ENCODE measurements around the gene FXYD4. TPM values are rescaled to one million over a fixed set of nuclear protein-coding genes. Genes with fewer than 3 reads are reported as not detected.

The FXYD4 gene
- total RNA-seq, 1 donor from 2014 or later = not detected

DNA sequence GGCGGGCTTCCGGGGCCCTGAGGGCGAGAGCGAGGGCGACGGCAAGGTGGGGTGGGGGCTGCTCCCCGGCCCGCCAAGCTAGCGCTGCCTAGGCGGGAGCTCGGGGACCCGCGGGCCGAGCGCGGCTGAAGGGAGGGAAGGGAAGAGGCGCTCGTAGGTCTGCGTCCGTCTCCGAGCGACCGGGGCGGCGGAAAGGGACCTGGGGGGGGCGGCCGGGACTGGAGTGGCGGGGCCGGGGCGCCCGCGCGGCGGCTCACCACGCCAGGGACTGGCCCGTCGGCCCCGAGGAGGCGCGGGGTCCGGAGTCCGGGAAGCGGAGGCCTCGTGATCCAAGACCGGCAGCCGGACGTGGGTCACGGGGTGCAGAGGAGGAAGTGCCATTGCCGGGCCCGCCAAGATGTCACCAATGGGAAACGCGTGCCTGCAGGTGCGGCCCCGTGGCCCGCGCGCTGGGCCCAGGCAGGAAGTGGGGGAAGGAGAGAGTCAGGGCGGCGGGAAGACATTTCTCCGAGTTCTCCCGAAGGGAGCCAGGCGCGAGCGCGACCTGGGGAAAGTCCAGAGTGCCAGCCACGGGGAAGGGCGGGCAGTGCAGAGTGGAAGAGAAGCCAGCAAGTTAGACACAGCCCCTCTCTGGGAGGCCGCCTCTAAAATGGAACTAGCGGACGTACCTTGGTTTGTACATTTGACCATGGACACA lies 25.6 kb downstream of the FXYD4 start:
- peak; percentile 79 for DNase-seq

DNA sequence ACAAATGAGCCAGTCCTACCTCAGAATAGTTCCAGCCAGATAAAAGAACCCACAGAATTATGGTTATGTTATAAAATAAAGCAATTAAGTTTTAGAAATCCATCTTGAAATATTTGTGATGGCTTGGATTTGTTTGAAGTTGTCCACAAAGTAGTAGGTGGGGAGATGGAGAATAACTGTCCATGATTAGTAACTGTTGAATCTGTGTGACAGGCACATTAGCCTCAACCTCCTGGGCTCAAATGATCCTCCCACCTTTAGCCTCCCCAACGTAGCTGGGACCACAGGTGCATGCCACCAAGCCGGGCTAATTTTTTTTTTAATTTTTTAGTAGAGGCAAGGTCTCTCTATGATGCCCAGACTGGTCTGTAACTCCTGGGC lies 27.5 kb downstream of the FXYD4 start:
- no peak for DNase-seq

DNA sequence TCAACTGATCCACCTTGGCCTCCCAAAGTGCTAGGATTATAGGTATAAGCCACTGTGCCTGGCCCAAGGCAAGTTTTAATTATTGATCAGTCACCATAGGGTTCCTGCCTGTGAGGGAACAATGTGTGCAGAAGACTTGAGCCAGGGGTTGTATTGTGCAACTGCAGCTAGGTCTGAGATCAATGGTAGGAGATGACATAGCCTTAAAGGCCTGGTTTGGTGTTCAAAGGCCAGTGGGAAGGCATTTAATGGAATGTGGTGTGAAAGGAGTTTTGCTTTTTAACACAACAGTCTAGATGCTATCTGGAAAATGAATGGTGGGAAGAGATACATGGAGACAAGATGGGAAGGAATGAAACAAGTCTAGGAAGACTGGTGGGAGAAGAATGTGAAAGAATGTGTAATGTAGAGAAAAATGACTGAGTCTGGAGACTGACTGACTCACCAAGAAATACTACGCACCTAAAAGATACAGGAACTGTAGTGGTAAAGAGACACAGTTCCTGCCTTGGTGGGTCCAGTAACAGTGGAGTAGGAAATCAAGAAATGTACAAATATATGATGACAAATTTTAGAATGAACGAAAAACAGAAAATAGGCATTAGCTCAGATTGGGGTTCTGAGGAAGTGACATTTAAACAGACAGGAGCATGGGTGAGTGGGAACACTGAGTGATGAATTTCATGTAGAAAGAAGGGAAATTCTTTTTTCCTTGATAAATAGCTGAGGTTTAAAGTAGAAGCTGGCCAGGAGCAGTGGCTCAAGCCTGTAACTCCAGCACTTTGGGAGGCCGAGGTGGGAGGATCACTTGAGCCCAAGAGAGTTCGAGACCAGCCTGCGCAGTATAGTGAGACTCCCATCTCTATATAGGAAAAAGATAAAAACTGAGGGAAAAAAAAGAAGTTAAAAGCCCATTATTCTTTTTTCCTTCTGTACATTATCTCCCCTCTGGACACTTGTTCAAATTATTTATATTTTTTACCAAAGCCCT lies 28.2 kb downstream of the FXYD4 start:
- no peak for DNase-seq

DNA sequence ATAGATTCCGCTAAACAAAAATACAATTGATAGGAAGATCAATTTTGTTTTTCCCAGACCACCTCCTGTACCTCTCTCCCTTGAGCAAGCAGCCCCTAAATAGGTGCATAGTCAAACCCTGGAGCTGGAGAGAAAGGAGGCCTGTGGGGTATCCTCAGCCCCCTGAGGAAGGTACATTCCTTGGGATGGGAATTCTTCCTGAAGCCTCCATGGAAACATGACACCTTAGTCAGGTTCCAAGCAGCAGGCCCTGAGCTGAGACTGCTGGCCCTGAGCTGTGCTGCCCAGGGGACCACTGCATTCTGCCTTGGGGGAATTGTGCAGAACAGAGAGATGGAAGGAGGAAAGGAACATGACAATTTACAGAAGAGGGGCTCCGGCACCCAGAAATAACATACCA lies 30.2 kb downstream of the FXYD4 start:
- no peak for DNase-seq

DNA sequence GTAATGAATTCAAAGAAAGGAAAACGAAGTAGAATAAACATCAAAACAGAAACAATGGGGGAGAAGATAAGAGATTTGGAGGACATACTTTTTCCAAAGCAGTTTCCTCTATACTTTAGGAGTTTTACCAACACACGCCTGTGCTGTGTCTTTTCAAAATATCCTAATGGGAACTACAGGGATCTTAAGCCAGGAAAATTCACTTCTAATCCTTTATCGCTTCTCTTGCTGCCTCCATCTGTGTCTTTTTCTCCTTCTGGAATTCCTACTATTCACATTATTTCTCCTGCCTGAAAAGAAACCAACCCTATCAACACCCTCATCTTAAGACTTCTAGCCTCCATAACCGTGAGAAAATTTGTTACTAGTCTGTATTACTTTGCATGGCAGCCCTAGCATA lies 30.7 kb downstream of the FXYD4 start:
- no peak for DNase-seq

DNA sequence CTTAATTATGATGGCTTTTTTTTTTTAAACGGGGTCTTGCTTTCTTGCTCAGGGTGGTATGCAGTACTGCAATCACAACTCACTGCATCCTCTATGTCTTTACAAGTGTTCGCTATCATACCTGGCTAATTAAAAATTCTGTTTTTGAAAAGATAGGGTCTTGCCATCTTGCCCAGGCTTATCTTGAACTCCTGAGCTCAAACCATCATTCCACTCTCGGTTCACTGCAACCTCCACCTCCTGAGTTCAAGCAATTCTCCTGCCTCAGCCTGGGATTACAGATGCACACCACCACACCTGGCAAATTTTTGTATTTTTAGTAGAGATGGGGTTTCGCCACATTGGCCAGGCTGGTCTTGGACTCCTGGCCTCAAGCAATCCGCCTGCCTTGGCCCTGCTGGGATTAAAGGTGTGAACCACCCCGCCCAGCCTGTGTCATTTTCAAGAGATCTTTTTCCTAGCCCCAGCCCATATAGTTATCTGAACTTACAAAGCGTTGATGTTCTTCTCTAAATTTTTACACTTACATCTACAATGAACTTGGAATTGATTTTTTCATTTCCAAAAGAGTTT lies 31.5 kb downstream of the FXYD4 start:
- DNase-seq = no peak

DNA sequence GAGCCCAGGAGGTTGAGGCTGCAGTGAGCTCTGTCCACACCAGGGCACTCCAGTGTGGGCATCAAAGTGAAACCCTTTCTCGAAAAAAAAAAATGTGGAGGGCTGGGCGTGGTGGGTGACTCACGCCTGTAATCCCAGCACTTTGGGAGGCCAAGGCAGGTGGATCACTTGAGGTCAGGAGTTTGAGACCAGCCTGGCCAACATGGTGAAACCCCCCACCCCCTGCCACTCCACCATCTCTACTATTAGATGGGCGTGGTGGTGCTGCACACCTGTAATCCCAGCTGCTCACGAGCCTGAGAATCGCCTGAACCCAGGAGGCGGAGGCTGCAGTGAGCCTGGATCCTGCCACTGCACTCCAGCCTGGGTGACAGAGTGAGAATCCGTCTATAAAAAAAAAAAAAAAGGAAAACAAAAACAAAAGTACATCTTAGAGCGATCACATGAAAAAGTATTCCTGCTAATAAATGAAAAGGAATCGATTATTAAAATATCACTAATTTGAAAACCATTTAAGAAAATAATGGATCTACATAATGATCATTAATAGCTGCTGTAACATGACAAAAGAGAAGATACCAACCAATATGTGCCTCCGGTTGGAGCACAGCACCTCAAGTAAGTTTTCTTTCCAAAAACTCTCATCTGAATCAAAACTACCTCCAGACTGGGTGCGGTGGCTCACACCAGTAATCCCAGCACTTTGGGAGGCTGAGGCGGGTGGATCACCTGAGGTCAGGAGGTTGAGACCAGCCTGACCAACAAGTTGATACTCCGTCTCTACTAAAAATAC lies 32.7 kb downstream of the FXYD4 start:
- no peak for DNase-seq

DNA sequence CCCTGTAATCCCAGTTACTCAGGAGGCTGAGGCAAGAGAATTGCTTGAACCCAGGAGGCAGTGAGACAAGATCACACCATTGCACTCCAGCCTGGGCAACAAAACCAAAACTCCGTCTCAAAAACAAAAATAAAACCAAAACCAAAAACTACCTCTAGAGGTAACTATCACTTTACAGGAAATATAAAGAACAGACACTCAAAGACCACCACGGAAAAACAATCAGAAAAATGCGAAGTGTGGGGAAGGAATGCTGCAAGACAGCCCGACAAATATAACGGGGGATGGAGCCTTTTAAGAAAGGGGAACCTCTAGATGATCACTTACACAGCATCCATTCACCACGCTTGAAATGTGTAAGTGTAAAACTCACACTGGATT lies 33.3 kb downstream of the FXYD4 start:
- DNase-seq = no peak

DNA sequence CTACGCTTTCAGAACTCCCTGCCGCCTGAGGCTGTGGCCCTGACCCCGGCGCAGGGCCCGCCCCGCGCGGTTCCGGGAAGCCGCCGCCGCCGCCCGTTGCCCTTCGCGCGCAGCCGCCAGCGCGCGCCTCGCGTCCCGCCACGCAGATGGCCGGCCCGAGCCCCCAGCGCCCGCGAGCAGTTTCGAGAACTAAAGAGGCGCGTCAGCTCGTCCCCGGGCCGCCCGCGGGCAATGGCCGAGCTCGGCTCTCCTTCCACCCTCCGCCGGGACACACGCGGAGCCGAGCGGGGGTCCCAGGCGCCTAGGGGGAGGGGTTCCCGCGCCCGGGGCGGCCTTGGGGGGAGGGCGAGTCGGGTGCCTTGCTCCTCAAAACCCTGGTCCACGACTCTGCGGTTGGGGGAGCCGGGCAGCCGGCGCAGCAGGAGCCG lies 35.7 kb downstream of the FXYD4 start:
- DNase-seq = peak; percentile 42

DNA sequence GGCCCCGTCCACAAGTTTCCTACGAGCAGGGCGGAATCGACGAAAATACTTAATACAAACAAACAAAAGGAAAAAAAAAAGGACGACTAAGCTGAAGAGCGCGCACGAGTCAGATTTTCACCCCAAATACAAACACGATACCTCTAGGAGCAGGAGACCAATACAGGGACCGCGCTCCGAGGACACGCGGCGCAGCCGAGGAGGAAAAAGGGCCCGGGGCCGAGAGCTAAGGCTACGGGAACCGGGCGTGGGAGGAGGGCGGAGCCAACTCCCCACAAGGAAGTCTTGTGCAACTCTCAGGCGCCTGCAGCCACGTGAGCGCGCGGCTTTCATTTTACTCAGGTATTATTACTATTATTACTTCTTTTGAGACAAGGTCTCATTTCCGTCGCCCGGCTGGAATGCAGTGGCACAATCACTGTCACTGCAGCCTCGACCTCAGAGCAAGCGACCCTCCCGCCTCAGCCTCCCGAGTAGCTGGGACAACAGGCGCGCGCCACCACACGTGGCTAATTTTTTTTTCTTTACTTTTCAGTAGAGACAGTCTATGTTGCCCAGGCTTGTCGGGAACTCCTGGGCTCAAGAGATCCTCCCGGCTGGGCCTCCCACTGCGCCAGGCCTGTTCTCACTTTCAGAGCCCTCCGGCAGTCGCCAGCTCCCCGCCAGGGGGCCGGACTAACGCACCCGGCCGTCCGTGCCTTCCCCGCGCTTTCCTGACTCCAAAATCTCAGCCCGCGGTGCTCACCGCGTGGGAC lies 36.3 kb downstream of the FXYD4 start:
- DNase-seq = peak; percentile 64

DNA sequence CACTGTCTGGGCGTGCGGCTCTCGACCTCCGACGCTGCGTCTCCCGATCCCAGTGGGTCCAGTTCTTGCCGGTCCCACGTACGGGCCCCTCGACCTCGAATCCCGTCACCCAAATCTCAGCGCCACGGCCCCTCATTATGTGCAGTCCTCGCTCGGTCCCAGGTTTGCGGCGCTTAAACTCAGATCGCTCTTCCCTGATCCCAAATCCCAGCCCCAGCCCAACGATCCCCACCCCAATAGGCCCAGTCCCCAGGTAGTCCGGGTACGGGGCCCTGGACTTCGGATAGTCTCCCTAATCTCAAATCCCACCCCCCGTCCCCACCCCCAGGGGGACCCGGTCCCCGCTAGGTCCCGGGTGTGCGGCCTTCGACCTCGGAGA lies 36.9 kb downstream of the FXYD4 start:
- no peak for DNase-seq

DNA sequence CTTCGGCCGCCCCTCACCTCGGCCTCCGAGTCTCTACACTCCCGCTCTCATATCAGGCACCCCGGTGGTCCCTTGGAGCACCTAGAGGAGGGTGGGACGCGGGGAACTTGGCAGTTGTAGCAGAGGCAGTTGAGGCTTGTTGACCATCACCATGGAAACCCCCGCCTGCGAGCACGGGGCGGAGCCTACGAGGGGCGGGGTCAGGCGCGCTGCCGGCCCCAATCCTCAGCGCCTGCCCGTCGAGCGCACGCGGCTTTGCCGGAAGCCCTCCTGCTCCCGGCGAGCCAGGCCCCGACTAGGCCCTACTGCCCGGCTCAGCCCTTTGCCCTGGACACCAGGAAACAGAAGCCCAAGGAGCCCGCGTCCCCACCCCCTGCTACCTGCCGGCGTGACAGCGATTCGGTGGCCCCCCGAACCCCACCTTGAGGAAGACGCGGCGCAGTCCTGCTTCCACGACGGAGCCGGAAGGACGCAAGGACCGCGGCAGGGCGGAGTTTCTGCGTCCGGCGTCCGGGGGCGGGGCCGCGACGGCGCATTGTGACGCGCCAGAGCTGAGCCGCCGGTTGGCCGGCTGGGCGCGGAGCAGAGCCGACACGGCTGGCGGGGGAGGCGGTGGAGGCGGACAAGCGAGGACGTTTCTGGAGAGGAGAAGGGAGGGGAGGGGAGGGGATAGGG lies 37.4 kb downstream of the FXYD4 start, which contains the start of gene HNRNPF:
TSS of gene HNRNPF (minus strand) at position 477 of the 675 bp plus-strand sequence. CDS start 21,302 bp downstream, outside the sequence.
- DNase-seq = peak; percentile 93

DNA sequence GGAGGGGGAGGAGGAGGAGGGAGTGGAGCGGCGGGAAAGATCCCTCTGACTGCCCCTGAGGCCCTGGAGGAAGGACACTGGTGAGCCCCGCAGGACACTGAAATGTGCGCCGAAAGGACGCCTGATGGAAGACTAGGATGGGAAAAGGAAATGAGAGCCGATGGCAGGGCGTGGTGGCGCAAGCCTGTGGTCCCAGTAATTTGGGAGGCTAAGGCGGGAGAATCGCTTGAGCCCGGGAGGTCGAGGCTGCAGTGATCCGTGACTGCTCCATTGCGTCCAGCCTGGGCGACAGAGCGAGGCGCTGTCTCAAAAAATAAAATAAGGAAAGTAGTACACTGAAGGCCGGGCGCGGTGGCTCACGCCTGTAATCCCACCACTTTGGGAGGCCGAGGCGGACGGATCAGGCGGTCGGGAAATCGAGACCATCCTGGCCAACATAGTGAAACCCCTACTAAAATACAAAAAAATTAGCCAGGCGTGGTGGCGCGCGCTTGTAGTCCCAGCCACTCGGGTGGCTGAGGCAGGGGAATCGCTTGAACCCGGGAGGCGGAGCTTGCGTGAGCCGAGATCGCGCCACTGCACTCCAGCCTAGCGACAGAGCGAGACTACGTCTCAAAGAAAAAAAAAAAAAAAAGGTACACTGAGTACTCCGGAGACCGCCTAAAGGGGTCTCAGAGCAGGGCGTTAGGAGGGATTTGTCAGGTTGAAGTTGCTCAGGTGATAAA lies 38.1 kb downstream of the FXYD4 start:
- no peak for DNase-seq

DNA sequence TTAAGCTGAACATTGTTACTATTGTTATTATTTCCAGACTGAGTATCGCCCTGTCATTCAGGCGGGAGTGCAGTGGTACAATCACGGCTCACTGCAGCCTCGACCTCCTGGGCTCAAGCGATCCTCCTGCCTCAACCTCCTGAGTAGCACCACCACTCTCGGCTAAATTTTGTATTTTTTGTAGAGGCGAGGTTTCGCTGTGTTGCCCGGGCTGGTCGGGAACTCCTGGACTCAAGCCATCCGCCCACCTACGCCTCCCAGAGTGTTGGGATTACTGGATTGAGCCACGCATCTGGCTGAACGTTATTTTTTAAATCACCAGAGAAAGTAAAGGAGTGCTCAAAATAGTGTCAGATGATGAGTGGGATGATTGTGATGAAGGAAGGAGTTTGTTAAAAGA lies 38.9 kb downstream of the FXYD4 start:
- no peak for DNase-seq

DNA sequence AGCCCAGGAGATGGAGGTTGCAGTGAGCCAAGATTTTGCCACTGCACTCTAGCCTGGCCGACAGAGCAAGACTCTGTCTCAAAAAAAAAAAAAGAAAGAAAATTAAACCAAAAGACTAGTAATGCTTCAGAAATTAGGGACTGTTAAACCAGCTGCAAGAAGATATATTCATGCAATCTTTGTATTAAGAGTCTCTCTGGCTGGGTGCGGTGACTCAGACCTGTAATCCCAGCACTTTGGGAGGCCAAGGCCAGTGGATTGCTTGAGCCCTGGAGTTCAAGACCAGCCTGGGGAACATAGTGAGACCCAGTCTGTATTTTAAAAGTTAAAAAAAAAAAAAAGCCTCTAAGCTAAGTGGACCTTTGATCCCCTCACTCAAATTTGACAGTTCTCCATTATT lies 40.1 kb downstream of the FXYD4 start:
- no peak for DNase-seq

DNA sequence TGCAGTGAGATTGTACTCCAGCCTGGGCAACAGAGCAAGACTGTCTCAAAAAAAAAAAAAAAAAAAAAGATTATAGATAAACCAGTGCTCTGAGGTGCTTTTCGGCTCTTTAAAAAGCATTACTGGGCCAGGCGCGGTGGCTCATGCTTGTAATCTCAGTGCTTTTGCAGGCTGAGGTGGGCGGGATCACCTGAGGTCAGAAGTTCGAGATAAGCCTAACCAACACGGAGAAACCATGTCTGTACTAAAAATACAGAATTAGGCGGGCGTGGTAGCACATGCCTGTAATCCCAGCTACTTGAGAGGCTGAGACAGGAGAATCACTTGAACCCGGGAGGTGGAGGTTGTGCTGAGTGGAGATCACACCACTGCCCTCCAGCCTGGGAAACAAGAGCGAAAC lies 44.1 kb downstream of the FXYD4 start:
- no peak for DNase-seq

DNA sequence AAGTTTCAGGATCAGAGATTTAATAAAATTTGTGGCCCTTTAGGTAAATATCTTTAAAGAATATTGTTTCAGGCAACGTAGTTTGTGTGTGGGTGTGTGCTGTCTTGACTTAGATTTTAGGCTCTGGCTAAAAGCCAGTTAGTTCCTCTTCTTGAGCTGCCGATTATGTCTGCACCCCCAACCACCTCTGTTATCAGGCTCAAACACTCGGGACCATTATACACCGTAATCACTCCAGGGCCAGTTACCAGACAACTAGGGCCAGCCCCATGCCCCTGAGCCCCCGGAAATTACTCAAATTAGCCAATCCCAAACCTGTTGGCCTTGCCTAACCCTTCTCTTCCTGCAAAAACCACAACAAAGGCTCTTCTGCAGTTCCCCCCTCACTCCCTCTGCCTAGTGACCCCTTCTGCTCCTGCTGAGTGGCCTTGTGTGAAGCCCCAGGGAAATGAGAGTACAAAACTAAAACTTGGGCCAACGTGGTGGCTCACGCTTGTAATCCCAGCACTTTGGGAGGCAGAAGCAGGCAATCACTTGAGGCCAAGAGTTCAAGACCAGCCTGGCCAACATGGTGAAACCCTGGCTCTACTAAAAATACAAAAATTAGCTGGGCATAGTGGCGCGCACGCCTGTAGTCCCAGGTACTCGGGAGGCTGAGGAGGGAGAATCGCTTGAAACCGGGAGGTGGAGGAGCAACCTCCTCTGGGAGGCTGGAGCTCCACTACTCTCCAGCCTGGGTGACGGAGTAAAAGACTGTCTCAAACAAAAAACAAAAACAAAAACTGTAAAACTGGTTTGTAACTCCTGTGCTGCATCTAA lies 46.7 kb downstream of the FXYD4 start:
- DNase-seq = no peak

DNA sequence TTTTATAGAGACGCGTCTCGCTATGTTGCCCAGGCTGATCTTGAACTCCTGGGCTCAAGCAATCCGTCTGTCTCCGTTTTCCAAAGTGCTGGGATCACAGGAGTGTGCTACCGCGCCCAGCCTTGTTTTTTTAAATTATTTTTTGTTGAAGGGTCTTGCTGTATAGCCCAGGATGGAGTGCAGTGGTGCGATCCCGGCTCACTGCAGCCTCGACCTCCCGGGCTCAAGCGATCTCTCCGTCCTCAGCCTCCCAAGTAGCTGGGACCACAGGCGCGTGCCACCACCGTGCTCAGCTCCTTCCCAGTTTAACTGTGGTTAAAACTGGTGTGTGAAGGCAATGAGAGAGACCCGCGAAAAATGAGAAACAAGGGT lies 48.5 kb downstream of the FXYD4 start:
- no peak for DNase-seq
